Measurements from ENCODE around the gene POLN.

GRCh38 chr4:2049811-2050210 lies 192.1 kb downstream of the POLN start:
- TF ChIP-seq CTCF (conservative IDR thresholded peaks at IDR 0.05 in 1 of 2, IDR thresholded peaks at IDR 0.05 in 1 of 2; ENCODE audit: extremely low read depth in 1 of 2, insufficient read depth in 1 of 2, low read depth in 1 of 2, low read length in 2 of 2) (no peak), EZH2 (IDR thresholded peaks at IDR 0.05; ENCODE audit: borderline replicate concordance, low read length) (no peak)
